ENCODE data around the gene STT3B.
A peak's percentile ranks its signal among the peaks of the same experiment; 100 is the strongest.

Gene STT3B

GRCh38 chr3:31532587-31533168 is at the start of gene STT3B:
Gene STT3B, plus strand, starts transcription at chr3:31532925. Its CDS starts 74 bp downstream, at chr3:31532999.
- peak; percentile 35 for DNase-seq (ENCODE audit: low read depth)
- peak within 1 kb of the TSS; percentile 97 for H3K4me3 ChIP-seq (ENCODE audit: control insufficient read depth, low read depth, low read length)
- no peak for TF ChIP-seq CTCF (IDR thresholded peaks at IDR 0.05; ENCODE audit: control insufficient read depth, insufficient read depth, low read depth, low read length, missing control alignments)

- no peak for TF ChIP-seq CTCF (IDR thresholded peaks at IDR 0.05; ENCODE audit: control insufficient read depth, insufficient read depth, low read depth, low read length, missing control alignments)
- H3K4me3 ChIP-seq (ENCODE audit: control insufficient read depth, low read depth, low read length): no peak overlapping the region
- no peak for DNase-seq (ENCODE audit: low read depth)
These were observed 48.9 kb upstream of the STT3B start for GRCh38 chr3:31483776-31484175.

- no peak overlapping the region for H3K4me3 ChIP-seq (ENCODE audit: control insufficient read depth, low read depth, low read length)
- DNase-seq (ENCODE audit: low read depth): no peak
- TF ChIP-seq CTCF (IDR thresholded peaks at IDR 0.05; ENCODE audit: control insufficient read depth, insufficient read depth, low read depth, low read length, missing control alignments): no peak
These were observed 47.5 kb upstream of the STT3B start for GRCh38 chr3:31485196-31485595.

- DNase-seq (ENCODE audit: low read depth): no peak
- no peak overlapping the region for H3K4me3 ChIP-seq (ENCODE audit: control insufficient read depth, low read depth, low read length)
- TF ChIP-seq CTCF (IDR thresholded peaks at IDR 0.05; ENCODE audit: control insufficient read depth, insufficient read depth, low read depth, low read length, missing control alignments): no peak
These were observed 45.7 kb upstream of the STT3B start for GRCh38 chr3:31486865-31487533.

- no peak for TF ChIP-seq CTCF (IDR thresholded peaks at IDR 0.05; ENCODE audit: control insufficient read depth, insufficient read depth, low read depth, low read length, missing control alignments)
These were observed 44.2 kb upstream of the STT3B start for GRCh38 chr3:31488475-31489017.

GRCh38 chr3:31490502-31490901 is 42.2 kb upstream of the STT3B start:
- TF ChIP-seq CTCF (IDR thresholded peaks at IDR 0.05; ENCODE audit: control insufficient read depth, insufficient read depth, low read depth, low read length, missing control alignments): no peak
- H3K4me3 ChIP-seq (ENCODE audit: control insufficient read depth, low read depth, low read length): no peak overlapping the region
- no peak for DNase-seq (ENCODE audit: low read depth)

More at GRCh38 chr3:31488475-31489017, 44.2 kb upstream of the STT3B start:
- H3K4me3 ChIP-seq (ENCODE audit: control insufficient read depth, low read depth, low read length): no peak overlapping the region
- no peak for DNase-seq (ENCODE audit: low read depth)

Measured in AG09309 (cell line).